Astrocyte (in vitro differentiated cells and primary cell): Measurements from ENCODE around the gene PTPRN2. TPM values are rescaled to one million over a fixed set of nuclear protein-coding genes. Genes with fewer than 3 reads are reported as not detected.
"Not testable (repeated sequence)": the region's sequence is repeated elsewhere in the genome, so short reads cannot be mapped to it uniquely, and the experiment has no call there.

Source experiments
- DNase-seq: peaks from one replicate; pipeline ENCODE4 v3.0.0-alpha.2; 2010; ENCODE audit warnings: low read depth
- FAIRE-seq: peaks from 2 replicates; lab custom pipeline; 2011; peaks lifted over from hg19 to GRCh38; lab: Jason Lieb, UNC
- H2AFZ ChIP-seq: 2 replicates; pipeline ENCODE4 v1.6.0; 2012; ENCODE audit warnings: low read depth, low read length, inconsistent platforms
- H3K27ac ChIP-seq: 2 replicates; pipeline ENCODE4 v1.5.1; 2011; ENCODE audit warnings: low read depth, low read length, inconsistent platforms
- H3K27me3 ChIP-seq: 2 replicates; pipeline ENCODE4 v1.6.0; 2011; ENCODE audit warnings: low read length, inconsistent platforms; ENCODE audit not compliant: insufficient read depth
- H3K36me3 ChIP-seq: 2 replicates; pipeline ENCODE4 v1.5.1; 2011; ENCODE audit warnings: low read length, inconsistent platforms; ENCODE audit not compliant: insufficient read depth
- H3K4me1 ChIP-seq: 2 replicates; pipeline ENCODE4 v1.5.1; 2011; ENCODE audit warnings: low read length, inconsistent platforms; ENCODE audit not compliant: insufficient read depth
- H3K4me2 ChIP-seq: 2 replicates; pipeline ENCODE4 v1.6.0; 2012; ENCODE audit warnings: low read length, inconsistent platforms
- H3K4me3 ChIP-seq: 2 replicates; pipeline ENCODE4 v1.5.1; 2011; ENCODE audit warnings: low read depth, mild to moderate bottlenecking, low read length, inconsistent platforms; ENCODE audit not compliant: insufficient read depth
- H3K79me2 ChIP-seq: 2 replicates; pipeline ENCODE4 v1.6.0; 2012; ENCODE audit warnings: mild to moderate bottlenecking, low read length, inconsistent platforms; ENCODE audit not compliant: insufficient read depth
- H3K9ac ChIP-seq: 2 replicates; pipeline ENCODE4 v1.6.0; 2012; ENCODE audit warnings: mild to moderate bottlenecking, low read length, inconsistent platforms
- H3K9me3 ChIP-seq: 2 replicates; pipeline ENCODE4 v1.5.1; 2012; ENCODE audit warnings: low read depth, mild to moderate bottlenecking, low read length, inconsistent platforms; ENCODE audit not compliant: insufficient read depth
- H4K20me1 ChIP-seq: 2 replicates; pipeline ENCODE4 v1.6.0; 2012; ENCODE audit warnings: low read length, inconsistent platforms; ENCODE audit not compliant: insufficient read depth
- H3K27ac Mint-ChIP-seq: one replicate; pipeline ENCODE4 v1.8.0; 2021; ENCODE audit warnings: mild to moderate bottlenecking, mixed read lengths; ENCODE audit not compliant: unreplicated experiment
- H3K27me3 Mint-ChIP-seq: one replicate; pipeline ENCODE4 v1.8.0; 2021; ENCODE audit warnings: low read depth, mixed read lengths; ENCODE audit not compliant: unreplicated experiment
- H3K36me3 Mint-ChIP-seq: one replicate; pipeline ENCODE4 v1.8.0; 2021; ENCODE audit warnings: low read depth, mixed read lengths; ENCODE audit not compliant: unreplicated experiment
- H3K4me1 Mint-ChIP-seq: one replicate; pipeline ENCODE4 v1.8.0; 2021; ENCODE audit warnings: low read depth, mixed read lengths; ENCODE audit not compliant: unreplicated experiment
- H3K4me3 Mint-ChIP-seq: one replicate; pipeline ENCODE4 v1.8.0; 2021; ENCODE audit warnings: mild to moderate bottlenecking, moderate library complexity, mixed read lengths; ENCODE audit not compliant: unreplicated experiment
- H3K9me3 Mint-ChIP-seq: one replicate; pipeline ENCODE4 v1.8.0; 2021; ENCODE audit warnings: mild to moderate bottlenecking, mixed read lengths; ENCODE audit not compliant: unreplicated experiment
- EZH2 ChIP-seq: IDR thresholded peaks from 2 replicates; pipeline ENCODE4 v1.6.1; 2012; ENCODE audit warnings: mild to moderate bottlenecking, low read length, inconsistent platforms; ENCODE audit not compliant: insufficient read depth
- total RNA-seq: library from RNA; stranded (reverse); gene quantifications from 2 replicates; pipeline ENCODE4 v1.2.1, GENCODE V29; 2021
- TF ChIP-seq, protein P1 (sequence below): IDR thresholded peaks from 2 replicates; pipeline ENCODE4 v1.5.1; 2011; ENCODE audit warnings: low read depth, mild to moderate bottlenecking, inconsistent platforms, low read length, moderate library complexity; ENCODE audit not compliant: insufficient read depth

PTPRN2 gene
- total RNA-seq, 1 donor from 2014 or later, result 0.09 TPM

DNA sequence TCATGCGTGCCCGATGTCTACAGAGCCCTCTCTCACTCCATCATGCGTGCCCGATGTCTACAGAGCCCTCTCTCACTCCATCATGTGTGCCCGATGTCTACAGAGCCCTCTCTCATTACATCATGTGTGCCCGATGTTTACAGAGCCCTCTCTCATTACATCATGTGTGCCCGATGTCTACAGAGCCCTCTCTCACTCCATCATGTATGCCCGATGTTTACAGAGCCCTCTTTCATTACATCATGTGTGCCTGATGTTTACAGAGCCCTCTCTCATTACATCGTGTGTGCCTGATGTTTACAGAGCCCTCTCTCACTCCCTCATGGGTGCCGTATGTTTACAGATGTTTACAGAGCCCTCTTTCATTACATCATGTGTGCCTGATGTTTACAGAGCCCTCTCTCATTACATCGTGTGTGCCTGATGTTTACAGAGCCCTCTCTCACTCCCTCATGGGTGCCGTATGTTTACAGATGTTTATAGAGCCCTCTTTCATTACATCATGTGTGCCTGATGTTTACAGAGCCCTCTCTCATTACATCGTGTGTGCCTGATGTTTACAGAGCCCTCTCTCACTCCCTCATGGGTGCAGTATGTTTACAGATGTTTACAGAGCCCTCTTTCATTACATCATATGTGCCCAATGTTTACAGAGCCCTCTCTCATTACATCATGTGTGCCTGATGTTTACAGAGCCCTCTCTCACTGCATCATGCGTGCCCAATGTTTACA, 739.7 kb downstream of the PTPRN2 start:
- not testable (repeated sequence) for DNase-seq, H4K20me1 ChIP-seq, H3K27ac ChIP-seq, H3K27ac Mint-ChIP-seq, H3K4me2 ChIP-seq, H3K9me3 ChIP-seq, H3K79me2 ChIP-seq, H3K9ac ChIP-seq, FAIRE-seq, H3K27me3 Mint-ChIP-seq, H3K27me3 ChIP-seq, H3K4me1 ChIP-seq, H2AFZ ChIP-seq, H3K4me1 Mint-ChIP-seq, H3K4me3 ChIP-seq, H3K36me3 Mint-ChIP-seq, H3K36me3 ChIP-seq, H3K4me3 Mint-ChIP-seq
- H3K9me3 Mint-ChIP-seq, result peaks cover 22% of the 10 kb centered on the region

DNA sequence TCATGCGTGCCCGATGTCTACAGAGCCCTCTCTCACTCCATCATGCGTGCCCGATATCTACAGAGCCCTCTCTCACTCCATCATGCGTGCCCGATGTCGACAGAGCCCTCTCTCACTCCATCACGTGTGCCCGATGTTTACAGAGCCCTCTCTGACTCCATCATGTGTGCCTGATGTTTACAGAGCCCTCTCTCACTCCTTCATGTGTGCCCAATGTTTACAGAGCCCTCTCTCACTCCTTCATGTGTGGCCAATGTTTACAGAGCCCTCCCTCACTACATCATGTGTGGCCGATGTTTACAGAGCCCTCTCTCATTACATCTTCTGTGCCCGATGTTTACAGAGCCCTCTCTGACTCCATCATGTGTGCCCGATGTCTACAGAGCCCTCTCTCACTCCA, 740.9 kb downstream of the PTPRN2 start:
- not testable (repeated sequence) for H3K4me1 Mint-ChIP-seq, H3K27ac Mint-ChIP-seq, H3K4me3 Mint-ChIP-seq, H4K20me1 ChIP-seq, FAIRE-seq, H3K4me2 ChIP-seq, H3K4me1 ChIP-seq, DNase-seq, H3K27me3 Mint-ChIP-seq, H3K27me3 ChIP-seq, H3K4me3 ChIP-seq, H3K36me3 ChIP-seq, H3K79me2 ChIP-seq, H3K27ac ChIP-seq, H3K9me3 ChIP-seq, H3K9ac ChIP-seq, H2AFZ ChIP-seq, H3K36me3 Mint-ChIP-seq
- H3K9me3 Mint-ChIP-seq, result peaks cover 23% of the 10 kb centered on the region

DNA sequence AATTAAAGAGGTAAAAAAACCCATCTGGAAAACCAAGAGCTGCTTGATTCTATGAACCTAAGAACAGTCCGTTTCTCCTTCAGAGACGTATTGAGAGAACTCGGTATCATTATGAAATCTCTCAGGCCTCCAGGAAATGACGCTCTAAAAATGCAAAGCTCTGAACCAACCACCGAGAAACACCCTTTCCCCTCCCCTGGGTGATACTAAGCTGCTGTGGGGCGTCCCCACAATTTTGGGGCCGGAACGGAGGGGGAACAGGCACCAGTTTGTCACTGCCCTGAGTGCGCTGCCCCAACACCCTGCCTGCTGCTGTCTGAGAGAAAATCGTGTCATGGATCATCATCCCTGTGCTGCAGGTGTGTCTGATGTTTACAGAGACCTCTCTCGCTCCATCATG, 741.4 kb downstream of the PTPRN2 start:
- Histone ChIP-seq H3K4me1 (no peaks in the 10 kb centered on the region), H2AFZ (no peak overlapping the region), H3K27me3 (no peaks in the 10 kb centered on the region), H3K4me3 (no peak overlapping the region), H3K27ac (no peak overlapping the region), H3K79me2 (no peaks in the 10 kb centered on the region), H3K9ac (no peak overlapping the region), H3K4me2 (no peak overlapping the region), H4K20me1 (no peaks in the 10 kb centered on the region), H3K36me3 (no peaks in the 10 kb centered on the region), H3K9me3 (no peaks in the 10 kb centered on the region)
- DNase-seq (no peak), FAIRE-seq (no peak)
- Mint-ChIP-seq H3K27ac (no peak overlapping the region), H3K9me3 (peaks cover 20% of the 10 kb centered on the region), H3K36me3 (no peaks in the 10 kb centered on the region), H3K4me3 (no peak overlapping the region), H3K27me3 (no peaks in the 10 kb centered on the region), H3K4me1 (no peaks in the 10 kb centered on the region)
- TF ChIP-seq, protein P1, sequence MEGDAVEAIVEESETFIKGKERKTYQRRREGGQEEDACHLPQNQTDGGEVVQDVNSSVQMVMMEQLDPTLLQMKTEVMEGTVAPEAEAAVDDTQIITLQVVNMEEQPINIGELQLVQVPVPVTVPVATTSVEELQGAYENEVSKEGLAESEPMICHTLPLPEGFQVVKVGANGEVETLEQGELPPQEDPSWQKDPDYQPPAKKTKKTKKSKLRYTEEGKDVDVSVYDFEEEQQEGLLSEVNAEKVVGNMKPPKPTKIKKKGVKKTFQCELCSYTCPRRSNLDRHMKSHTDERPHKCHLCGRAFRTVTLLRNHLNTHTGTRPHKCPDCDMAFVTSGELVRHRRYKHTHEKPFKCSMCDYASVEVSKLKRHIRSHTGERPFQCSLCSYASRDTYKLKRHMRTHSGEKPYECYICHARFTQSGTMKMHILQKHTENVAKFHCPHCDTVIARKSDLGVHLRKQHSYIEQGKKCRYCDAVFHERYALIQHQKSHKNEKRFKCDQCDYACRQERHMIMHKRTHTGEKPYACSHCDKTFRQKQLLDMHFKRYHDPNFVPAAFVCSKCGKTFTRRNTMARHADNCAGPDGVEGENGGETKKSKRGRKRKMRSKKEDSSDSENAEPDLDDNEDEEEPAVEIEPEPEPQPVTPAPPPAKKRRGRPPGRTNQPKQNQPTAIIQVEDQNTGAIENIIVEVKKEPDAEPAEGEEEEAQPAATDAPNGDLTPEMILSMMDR, result no peak
- TF ChIP-seq EZH2, result no peak
